Measurements from ENCODE around the gene ZBTB7C. TPM values are rescaled to one million over a fixed set of nuclear protein-coding genes. Genes with fewer than 3 reads are reported as not detected.

The ZBTB7C gene
- polyA plus RNA-seq, 1 donor (not counting 4 experiments of a cell fraction or from before 2014, with no cell fraction given) = 0.58 TPM

DNA sequence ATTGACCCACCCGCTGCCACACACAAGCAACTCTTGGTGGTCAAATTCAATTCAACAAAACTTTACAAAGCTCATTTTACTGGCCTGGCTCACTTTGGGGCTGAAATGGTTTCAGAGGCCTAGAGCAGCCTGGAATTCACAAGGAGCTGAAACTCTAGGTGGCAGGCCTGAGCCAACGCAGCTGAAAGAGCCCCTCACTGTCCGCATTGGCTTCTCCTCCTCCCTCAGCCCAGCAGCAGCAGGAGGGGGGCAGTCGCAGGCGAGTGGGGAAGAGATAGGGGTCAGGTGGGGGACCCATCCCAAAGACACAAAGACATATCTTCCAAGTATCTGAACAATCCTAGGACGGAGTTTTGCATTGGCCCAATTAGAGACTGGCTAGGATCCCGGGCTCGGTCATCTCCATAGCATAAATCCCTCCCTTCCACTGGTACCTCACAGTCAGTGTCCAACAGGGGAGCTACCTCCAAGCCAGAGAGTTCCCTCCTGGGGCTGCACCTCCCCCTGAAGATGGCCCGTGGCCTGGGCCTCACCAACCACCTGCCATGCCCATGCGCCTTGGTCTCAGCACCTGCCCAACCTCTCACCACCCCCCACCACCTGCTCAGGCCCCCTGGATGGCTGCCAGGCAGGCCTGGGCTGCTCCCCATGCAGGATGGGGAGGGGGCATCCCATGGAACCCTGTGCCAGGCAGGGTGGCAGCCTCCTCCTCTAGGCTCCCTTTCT lies 113.4 kb downstream of the ZBTB7C start:
- H3K9me1 ChIP-seq (ENCODE audit: control insufficient read depth, extremely low read depth, insufficient read depth, low read length) = no peaks in the 10 kb centered on the region
- H4K20me1 ChIP-seq (ENCODE audit: control insufficient read depth, extremely low read depth, insufficient read depth, low read length) = no peaks in the 10 kb centered on the region
- H3K27me3 ChIP-seq (ENCODE audit: control insufficient read depth, extremely low read depth, insufficient read depth, low read length) = no peaks in the 10 kb centered on the region
- H3K36me3 ChIP-seq (ENCODE audit: control insufficient read depth in 2 of 2, extremely low read depth in 1 of 2, insufficient read depth in 2 of 2, low read length in 2 of 2) = no peaks in the 10 kb centered on the region
- peaks cover 21% of the 10 kb centered on the region for H3K4me1 ChIP-seq (ENCODE audit: control insufficient read depth, extremely low read depth, insufficient read depth, low read length)
- no peak overlapping the region for H2AFZ ChIP-seq (ENCODE audit: control insufficient read depth, low read length)
- DNase-seq (ENCODE audit: low read depth, low spot score) (no peak), FAIRE-seq (no peak)
- H3K9me3 ChIP-seq (ENCODE audit: control insufficient read depth, low read depth, low read length) = no peaks in the 10 kb centered on the region
- no peak overlapping the region for H3K4me3 ChIP-seq (ENCODE audit: control insufficient read depth in 2 of 3, extremely low read depth in 1 of 3, insufficient read depth in 2 of 3, low read depth in 1 of 3, low read length in 3 of 3)
- H3K4me2 ChIP-seq (ENCODE audit: control insufficient read depth, extremely low read depth, insufficient read depth, low read depth, low read length) = no peak overlapping the region
- H3K27ac ChIP-seq (ENCODE audit: control insufficient read depth, insufficient read depth, low read length) = no peak overlapping the region
- dilution Hi-C loops (cut with MboI; ENCODE audit: extremely low pct_ligation_motif_present, low sequenced_read_pairs) = no loop called here
- H3K79me2 ChIP-seq (ENCODE audit: control insufficient read depth, insufficient read depth, low read length) = no peaks in the 10 kb centered on the region
- no peak for TF ChIP-seq EZH2 (IDR thresholded peaks at IDR 0.05; ENCODE audit: low read length)
- TF ChIP-seq, protein P1, sequence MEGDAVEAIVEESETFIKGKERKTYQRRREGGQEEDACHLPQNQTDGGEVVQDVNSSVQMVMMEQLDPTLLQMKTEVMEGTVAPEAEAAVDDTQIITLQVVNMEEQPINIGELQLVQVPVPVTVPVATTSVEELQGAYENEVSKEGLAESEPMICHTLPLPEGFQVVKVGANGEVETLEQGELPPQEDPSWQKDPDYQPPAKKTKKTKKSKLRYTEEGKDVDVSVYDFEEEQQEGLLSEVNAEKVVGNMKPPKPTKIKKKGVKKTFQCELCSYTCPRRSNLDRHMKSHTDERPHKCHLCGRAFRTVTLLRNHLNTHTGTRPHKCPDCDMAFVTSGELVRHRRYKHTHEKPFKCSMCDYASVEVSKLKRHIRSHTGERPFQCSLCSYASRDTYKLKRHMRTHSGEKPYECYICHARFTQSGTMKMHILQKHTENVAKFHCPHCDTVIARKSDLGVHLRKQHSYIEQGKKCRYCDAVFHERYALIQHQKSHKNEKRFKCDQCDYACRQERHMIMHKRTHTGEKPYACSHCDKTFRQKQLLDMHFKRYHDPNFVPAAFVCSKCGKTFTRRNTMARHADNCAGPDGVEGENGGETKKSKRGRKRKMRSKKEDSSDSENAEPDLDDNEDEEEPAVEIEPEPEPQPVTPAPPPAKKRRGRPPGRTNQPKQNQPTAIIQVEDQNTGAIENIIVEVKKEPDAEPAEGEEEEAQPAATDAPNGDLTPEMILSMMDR (optimal IDR thresholded peaks at IDR 0.05 in 1 of 3, IDR thresholded peaks at IDR 0.05 in 1 of 3, conservative IDR thresholded peaks at IDR 0.05 in 1 of 3; ENCODE audit: extremely low read depth in 1 of 3, insufficient read depth in 2 of 3, low read length in 3 of 3) = peak in 2 of 3 experiments; percentile 26 to 56
- H3K9ac ChIP-seq (ENCODE audit: control insufficient read depth, extremely low read depth, insufficient read depth, low read length) = no peak overlapping the region

DNA sequence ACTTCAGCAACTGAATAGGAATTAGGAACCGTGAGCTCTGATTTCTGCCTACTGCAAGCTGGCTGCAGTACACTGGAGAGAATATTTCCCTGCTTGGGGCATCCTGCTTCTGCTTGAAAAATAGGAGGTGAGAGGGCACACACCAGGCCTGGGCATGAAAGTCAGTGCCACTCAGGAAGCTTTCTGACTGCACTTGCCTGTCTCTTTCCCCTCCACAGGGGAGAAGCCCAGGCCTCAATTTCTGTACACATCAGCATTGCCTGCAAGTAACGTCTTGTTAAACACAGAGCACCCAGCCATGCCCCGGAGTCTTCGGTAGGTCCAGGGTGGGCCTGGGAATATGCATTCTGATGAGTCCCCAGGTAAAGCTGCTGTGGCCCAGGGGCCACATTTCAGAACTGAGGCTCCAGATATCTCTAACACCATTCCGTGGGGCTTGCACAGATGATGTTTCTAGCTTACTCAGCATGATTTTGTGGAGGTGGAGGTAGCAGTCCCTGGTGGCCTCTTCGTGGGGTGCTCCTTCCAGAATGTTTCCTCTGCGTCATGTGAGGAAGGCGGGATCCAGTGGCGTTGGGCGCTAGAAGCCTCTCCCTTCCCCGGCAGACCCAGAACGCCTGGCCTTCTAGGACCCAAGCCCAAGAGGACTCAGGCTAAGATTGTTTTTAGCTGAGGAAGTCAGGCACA lies 114.1 kb downstream of the ZBTB7C start:
- no peak overlapping the region for H3K27ac ChIP-seq (ENCODE audit: control insufficient read depth, insufficient read depth, low read length)
- H2AFZ ChIP-seq (ENCODE audit: control insufficient read depth, low read length) = no peak overlapping the region
- no peaks in the 10 kb centered on the region for H3K36me3 ChIP-seq (ENCODE audit: control insufficient read depth in 2 of 2, extremely low read depth in 1 of 2, insufficient read depth in 2 of 2, low read length in 2 of 2)
- H3K4me2 ChIP-seq (ENCODE audit: control insufficient read depth, extremely low read depth, insufficient read depth, low read depth, low read length) = no peak overlapping the region
- no peaks in the 10 kb centered on the region for H4K20me1 ChIP-seq (ENCODE audit: control insufficient read depth, extremely low read depth, insufficient read depth, low read length)
- H3K9me3 ChIP-seq (ENCODE audit: control insufficient read depth, low read depth, low read length) = no peaks in the 10 kb centered on the region
- no peaks in the 10 kb centered on the region for H3K27me3 ChIP-seq (ENCODE audit: control insufficient read depth, extremely low read depth, insufficient read depth, low read length)
- TF ChIP-seq, protein P1 (optimal IDR thresholded peaks at IDR 0.05 in 1 of 3, IDR thresholded peaks at IDR 0.05 in 1 of 3, conservative IDR thresholded peaks at IDR 0.05 in 1 of 3; ENCODE audit: extremely low read depth in 1 of 3, insufficient read depth in 2 of 3, low read length in 3 of 3) = no peak
- TF ChIP-seq EZH2 (IDR thresholded peaks at IDR 0.05; ENCODE audit: low read length) = no peak
- no peak overlapping the region for H3K9ac ChIP-seq (ENCODE audit: control insufficient read depth, extremely low read depth, insufficient read depth, low read length)
- no peaks in the 10 kb centered on the region for H3K9me1 ChIP-seq (ENCODE audit: control insufficient read depth, extremely low read depth, insufficient read depth, low read length)
- dilution Hi-C loops (cut with MboI; ENCODE audit: extremely low pct_ligation_motif_present, low sequenced_read_pairs) = no loop called here
- no peak for DNase-seq (ENCODE audit: low read depth, low spot score)
- no peaks in the 10 kb centered on the region for H3K79me2 ChIP-seq (ENCODE audit: control insufficient read depth, insufficient read depth, low read length)
- peak; percentile 13 for FAIRE-seq
- peaks cover 14% of the 10 kb centered on the region for H3K4me1 ChIP-seq (ENCODE audit: control insufficient read depth, extremely low read depth, insufficient read depth, low read length)
- no peak overlapping the region for H3K4me3 ChIP-seq (ENCODE audit: control insufficient read depth in 2 of 3, extremely low read depth in 1 of 3, insufficient read depth in 2 of 3, low read depth in 1 of 3, low read length in 3 of 3)
